ENCODE measurements around the gene DIABLO. TPM values are rescaled to one million over a fixed set of nuclear protein-coding genes. Genes with fewer than 3 reads are reported as not detected.

Gene DIABLO
- total RNA-seq, 1 donor from 2014 or later = 87.6 TPM

DNA sequence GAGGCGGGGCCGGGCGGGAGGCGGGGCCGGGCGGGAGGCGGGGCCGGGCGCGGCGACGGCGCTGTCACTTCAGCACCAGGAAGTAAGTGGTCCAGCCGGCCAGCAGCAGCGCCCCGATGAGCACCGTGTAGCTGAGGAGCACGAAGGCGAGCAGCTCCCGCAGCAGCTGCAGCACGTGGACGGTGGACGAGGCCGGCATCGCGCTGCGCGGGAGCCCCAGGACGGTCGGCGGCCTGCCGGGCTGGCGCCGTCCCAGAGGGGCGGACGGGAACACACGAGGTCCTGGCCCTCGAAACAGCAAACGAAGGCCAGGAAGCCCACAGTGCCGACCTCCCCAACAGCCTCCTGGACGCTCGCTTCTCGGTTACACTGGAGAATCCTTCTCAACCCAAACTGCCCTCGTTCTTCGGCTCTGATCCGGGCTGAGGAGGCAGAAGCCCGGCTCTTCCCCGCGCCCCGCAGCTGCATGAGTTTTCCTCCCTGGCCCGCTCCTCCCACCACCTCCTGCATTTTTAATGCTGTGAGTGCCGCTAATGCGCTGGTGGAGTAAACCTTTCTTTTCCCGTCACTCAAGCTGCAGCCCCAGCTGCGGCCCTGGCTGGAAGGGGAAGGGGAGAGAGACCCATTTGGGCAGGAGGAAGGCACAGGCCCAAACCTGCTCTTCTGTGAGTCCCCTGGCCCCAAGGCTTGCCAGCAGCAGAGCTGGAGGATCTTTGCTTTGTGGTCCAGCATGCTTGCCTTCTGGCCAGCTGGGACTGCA, 694 bp upstream of the DIABLO start:
- Mint-ChIP-seq H3K4me3 (ENCODE audit: unreplicated experiment) (no peak overlapping the region), H3K27me3 (ENCODE audit: low read depth, unreplicated experiment) (no peaks in the 10 kb centered on the region), H3K4me1 (ENCODE audit: low read depth, unreplicated experiment) (peaks cover 26% of the 10 kb centered on the region), H3K27ac (ENCODE audit: unreplicated experiment) (no peak overlapping the region), H3K36me3 (ENCODE audit: low read depth, unreplicated experiment) (peaks cover 15% of the 10 kb centered on the region), H3K9me3 (ENCODE audit: unreplicated experiment) (no peaks in the 10 kb centered on the region)
- Histone ChIP-seq H4K20me1 (ENCODE audit: insufficient read depth, low read length) (peaks cover 43% of the 10 kb centered on the region), H3K27me3 (ENCODE audit: insufficient read depth, low read length) (no peaks in the 10 kb centered on the region), H3K9me3 (ENCODE audit: insufficient read depth, low read depth, low read length) (no peaks in the 10 kb centered on the region), H3K4me1 (ENCODE audit: insufficient read depth, low read length) (peaks cover 14% of the 10 kb centered on the region), H2AFZ (ENCODE audit: low read depth, low read length) (peak overlapping the region; percentile 72), H3K9ac (ENCODE audit: low read length) (no peak overlapping the region), H3K4me3 (ENCODE audit: insufficient read depth, low read depth, low read length) (peak overlapping the region; percentile 48), H3K36me3 (ENCODE audit: insufficient read depth, low read length) (peaks cover 14% of the 10 kb centered on the region), H3K79me2 (ENCODE audit: insufficient read depth, low read length) (peaks cover 40% of the 10 kb centered on the region), H3K4me2 (ENCODE audit: low read length) (peak overlapping the region; percentile 76), H3K27ac (ENCODE audit: low read depth, low read length) (no peak overlapping the region)
- DNase-seq (ENCODE audit: low read depth) = no peak
- no peak for TF ChIP-seq EZH2 (IDR thresholded peaks at IDR 0.05; ENCODE audit: insufficient read depth, low read length)
- TF ChIP-seq CTCF (IDR thresholded peaks at IDR 0.05; ENCODE audit: insufficient read depth, low read depth, low read length) = no peak
- FAIRE-seq = no peak

DNA sequence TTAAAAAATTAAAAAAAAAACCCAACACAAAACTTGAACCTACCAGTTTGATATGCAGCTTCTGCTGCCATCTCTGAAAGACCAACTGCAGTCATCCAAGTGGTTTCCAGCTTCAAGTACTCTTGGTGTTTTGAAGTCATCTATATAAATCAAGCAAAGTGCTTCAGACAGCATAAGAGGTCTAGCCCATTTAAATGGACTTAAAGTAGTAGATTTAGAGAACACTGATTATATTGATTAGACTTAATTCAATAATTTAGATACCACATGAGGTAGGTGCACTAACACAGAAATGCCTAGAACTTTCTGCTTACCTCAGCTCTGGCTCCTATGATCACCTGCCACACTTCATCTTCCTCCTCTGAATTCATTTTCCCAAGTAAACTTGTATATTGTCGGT, 9.4 kb downstream of the DIABLO start:
- DNase-seq (ENCODE audit: low read depth) (no peak), FAIRE-seq (no peak)
- no peaks in the 10 kb centered on the region for H3K27me3 Mint-ChIP-seq (ENCODE audit: low read depth, unreplicated experiment)
- Histone ChIP-seq H2AFZ (ENCODE audit: low read depth, low read length) (no peak overlapping the region), H3K27ac (ENCODE audit: low read depth, low read length) (no peak overlapping the region), H3K36me3 (ENCODE audit: insufficient read depth, low read length) (peaks cover 57% of the 10 kb centered on the region), H3K4me1 (ENCODE audit: insufficient read depth, low read length) (no peaks in the 10 kb centered on the region), H4K20me1 (ENCODE audit: insufficient read depth, low read length) (peaks cover 49% of the 10 kb centered on the region), H3K9me3 (ENCODE audit: insufficient read depth, low read depth, low read length) (no peaks in the 10 kb centered on the region), H3K27me3 (ENCODE audit: insufficient read depth, low read length) (no peaks in the 10 kb centered on the region), H3K79me2 (ENCODE audit: insufficient read depth, low read length) (peaks cover 33% of the 10 kb centered on the region), H3K4me3 (ENCODE audit: insufficient read depth, low read depth, low read length) (no peak overlapping the region), H3K9ac (ENCODE audit: low read length) (no peak overlapping the region), H3K4me2 (ENCODE audit: low read length) (no peak overlapping the region)
- TF ChIP-seq EZH2 (IDR thresholded peaks at IDR 0.05; ENCODE audit: insufficient read depth, low read length) (no peak), CTCF (IDR thresholded peaks at IDR 0.05; ENCODE audit: insufficient read depth, low read depth, low read length) (no peak)
- peaks cover 13% of the 10 kb centered on the region for H3K36me3 Mint-ChIP-seq (ENCODE audit: low read depth, unreplicated experiment)
- H3K27ac Mint-ChIP-seq (ENCODE audit: unreplicated experiment) = no peak overlapping the region
- no peak overlapping the region for H3K4me3 Mint-ChIP-seq (ENCODE audit: unreplicated experiment)
- H3K9me3 Mint-ChIP-seq (ENCODE audit: unreplicated experiment) = no peaks in the 10 kb centered on the region
- H3K4me1 Mint-ChIP-seq (ENCODE audit: low read depth, unreplicated experiment) = no peaks in the 10 kb centered on the region

GRCh38 chr12:122215771-122216170, 10.1 kb downstream of the DIABLO start:
- TF ChIP-seq CTCF (IDR thresholded peaks at IDR 0.05; ENCODE audit: insufficient read depth, low read depth, low read length) (no peak), EZH2 (IDR thresholded peaks at IDR 0.05; ENCODE audit: insufficient read depth, low read length) (no peak)
- peaks cover 52% of the 10 kb centered on the region for H3K36me3 ChIP-seq (ENCODE audit: insufficient read depth, low read length)
- Mint-ChIP-seq H3K27ac (ENCODE audit: unreplicated experiment) (no peak overlapping the region), H3K36me3 (ENCODE audit: low read depth, unreplicated experiment) (peaks cover 9% of the 10 kb centered on the region), H3K9me3 (ENCODE audit: unreplicated experiment) (no peaks in the 10 kb centered on the region), H3K4me1 (ENCODE audit: low read depth, unreplicated experiment) (no peaks in the 10 kb centered on the region), H3K27me3 (ENCODE audit: low read depth, unreplicated experiment) (no peaks in the 10 kb centered on the region), H3K4me3 (ENCODE audit: unreplicated experiment) (no peak overlapping the region)
- no peak for FAIRE-seq
- H3K9me3 ChIP-seq (ENCODE audit: insufficient read depth, low read depth, low read length) = no peaks in the 10 kb centered on the region
- peaks cover 27% of the 10 kb centered on the region for H3K79me2 ChIP-seq (ENCODE audit: insufficient read depth, low read length)
- H3K27me3 ChIP-seq (ENCODE audit: insufficient read depth, low read length) = no peaks in the 10 kb centered on the region
- no peaks in the 10 kb centered on the region for H3K4me1 ChIP-seq (ENCODE audit: insufficient read depth, low read length)
- H3K4me2 ChIP-seq (ENCODE audit: low read length) = no peak overlapping the region
- H3K4me3 ChIP-seq (ENCODE audit: insufficient read depth, low read depth, low read length) = no peak overlapping the region
- no peak overlapping the region for H3K9ac ChIP-seq (ENCODE audit: low read length)
- H3K27ac ChIP-seq (ENCODE audit: low read depth, low read length) = no peak overlapping the region
- no peak overlapping the region for H2AFZ ChIP-seq (ENCODE audit: low read depth, low read length)
- peak; percentile 52 for DNase-seq (ENCODE audit: low read depth)
- H4K20me1 ChIP-seq (ENCODE audit: insufficient read depth, low read length) = peaks cover 43% of the 10 kb centered on the region

Measured in astrocyte (in vitro differentiated cells and primary cell).